ENCODE results near the gene MSH2. TPM values are rescaled to one million over a fixed set of nuclear protein-coding genes. Genes with fewer than 3 reads are reported as not detected.
"Not testable (repeated sequence)": the region's sequence is repeated elsewhere in the genome, so short reads cannot be mapped to it uniquely, and the experiment has no call there.

Gene MSH2
- total RNA-seq, 1 donor from 2014 or later: 26.5 TPM

DNA sequence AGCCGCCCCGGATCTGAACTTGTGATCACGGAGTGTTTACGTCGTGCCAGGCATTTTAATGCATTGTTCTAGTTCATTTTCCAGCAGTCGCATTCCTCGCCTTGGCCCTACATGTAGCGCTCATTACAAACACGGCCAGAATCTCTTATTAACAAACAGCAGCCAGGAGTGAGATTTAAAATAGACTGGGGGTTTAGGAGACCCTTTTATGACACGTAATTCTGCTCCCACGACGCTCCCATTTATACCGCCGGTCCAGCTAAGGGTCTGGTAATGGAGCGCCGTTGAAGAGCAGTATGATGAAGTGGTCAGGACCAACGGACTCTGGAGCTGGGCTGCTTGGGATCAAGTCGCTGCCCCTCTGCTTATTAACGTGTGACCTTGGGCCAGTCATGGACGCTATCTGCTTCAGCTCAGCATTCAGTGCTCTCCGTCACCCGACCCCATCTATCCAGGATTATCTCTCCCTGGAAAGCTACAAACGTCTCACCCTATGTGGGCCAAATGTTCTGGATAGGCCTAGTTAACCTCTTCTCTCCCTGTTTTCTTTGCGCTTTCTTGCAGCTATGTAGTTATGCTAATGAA lies 745 bp downstream of the MSH2 start:
- peak; percentile 9 for DNase-seq (ENCODE audit: low read depth)
- TF ChIP-seq CTCF (IDR thresholded peaks at IDR 0.05; ENCODE audit: insufficient read depth, low read length, poor library complexity, severe bottlenecking): no peak
- Histone ChIP-seq H3K4me3 (ENCODE audit: low read depth, low read length) (peak overlapping the region; percentile 93), H3K36me3 (ENCODE audit: control insufficient read depth, insufficient read depth, low read length) (no peaks in the 10 kb centered on the region), H3K27me3 (ENCODE audit: control insufficient read depth, insufficient read depth, low read length) (no peaks in the 10 kb centered on the region)

DNA sequence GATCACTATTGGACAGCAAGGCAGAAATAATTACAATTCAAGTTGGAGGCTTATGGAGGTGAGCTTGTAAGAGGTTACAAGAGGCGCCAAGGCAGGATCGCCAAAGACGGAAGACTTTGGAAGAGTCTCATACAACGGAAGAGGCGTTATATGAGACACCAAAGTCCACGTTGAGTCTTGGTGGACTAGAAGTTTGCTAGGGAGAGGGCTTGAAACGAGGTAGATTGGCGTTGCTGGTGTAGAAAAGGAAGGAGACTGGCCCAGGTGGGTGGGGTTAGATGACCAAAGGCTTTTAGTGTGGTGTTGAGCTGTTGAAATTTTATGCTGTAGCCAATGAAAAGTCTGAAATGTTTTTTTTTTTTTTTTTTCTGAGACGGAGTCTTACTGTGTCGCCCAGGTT lies 1.4 kb downstream of the MSH2 start:
- no peak for DNase-seq (ENCODE audit: low read depth)
- H3K4me3 ChIP-seq (ENCODE audit: low read depth, low read length): peak overlapping the region; percentile 93

DNA sequence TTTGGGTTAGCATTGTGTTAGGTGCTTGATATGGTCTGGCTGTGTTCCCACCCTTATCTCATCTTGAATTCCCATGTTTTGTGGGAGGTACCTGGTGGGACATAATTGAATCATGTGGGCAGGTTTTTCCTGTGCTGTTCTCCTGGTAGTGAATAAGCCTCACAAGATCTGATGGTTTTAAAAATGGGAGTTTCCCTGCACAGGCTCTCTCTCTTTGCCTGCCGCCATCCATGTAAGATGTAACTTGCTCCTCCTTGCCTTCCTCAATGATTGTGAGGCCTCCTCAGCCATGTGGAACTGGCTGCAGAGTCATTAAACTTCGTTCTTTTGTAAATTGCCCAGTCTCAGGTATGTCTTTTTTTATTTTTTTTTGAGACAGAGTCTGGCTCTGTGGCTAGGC lies 2.8 kb downstream of the MSH2 start:
- Histone ChIP-seq H3K36me3 (ENCODE audit: control insufficient read depth, insufficient read depth, low read length) (no peaks in the 10 kb centered on the region), H3K27me3 (ENCODE audit: control insufficient read depth, insufficient read depth, low read length) (no peaks in the 10 kb centered on the region), H3K4me3 (ENCODE audit: low read depth, low read length) (no peak overlapping the region)
- DNase-seq (ENCODE audit: low read depth): no peak
- TF ChIP-seq CTCF (IDR thresholded peaks at IDR 0.05; ENCODE audit: insufficient read depth, low read length, poor library complexity, severe bottlenecking): no peak

More for the DNA sequence above, 1.4 kb downstream of the MSH2 start:
- Histone ChIP-seq H3K36me3 (ENCODE audit: control insufficient read depth, insufficient read depth, low read length) (no peaks in the 10 kb centered on the region), H3K27me3 (ENCODE audit: control insufficient read depth, insufficient read depth, low read length) (no peaks in the 10 kb centered on the region)
- no peak for TF ChIP-seq CTCF (IDR thresholded peaks at IDR 0.05; ENCODE audit: insufficient read depth, low read length, poor library complexity, severe bottlenecking)

GRCh38 chr2:47406649-47407330 lies 3.8 kb downstream of the MSH2 start:
- H3K36me3 ChIP-seq (ENCODE audit: control insufficient read depth, insufficient read depth, low read length); H3K27me3 ChIP-seq (ENCODE audit: control insufficient read depth, insufficient read depth, low read length); H3K4me3 ChIP-seq (ENCODE audit: low read depth, low read length); DNase-seq (ENCODE audit: low read depth): not testable (repeated sequence)

- not testable (repeated sequence) for H3K36me3 ChIP-seq (ENCODE audit: control insufficient read depth, insufficient read depth, low read length); H3K4me3 ChIP-seq (ENCODE audit: low read depth, low read length); H3K27me3 ChIP-seq (ENCODE audit: control insufficient read depth, insufficient read depth, low read length); DNase-seq (ENCODE audit: low read depth)
Observed at GRCh38 chr2:47407976-47408375, 5.0 kb downstream of the MSH2 start.

- no peak for DNase-seq (ENCODE audit: low read depth)
- no peak for TF ChIP-seq CTCF (IDR thresholded peaks at IDR 0.05; ENCODE audit: insufficient read depth, low read length, poor library complexity, severe bottlenecking)
- Histone ChIP-seq H3K36me3 (ENCODE audit: control insufficient read depth, insufficient read depth, low read length) (peaks cover 1% of the 10 kb centered on the region), H3K27me3 (ENCODE audit: control insufficient read depth, insufficient read depth, low read length) (no peaks in the 10 kb centered on the region), H3K4me3 (ENCODE audit: low read depth, low read length) (no peak overlapping the region)
Observed at GRCh38 chr2:47414682-47415458, 11.9 kb downstream of the MSH2 start.

All from kidney epithelial cell (primary cell).